ENCODE measurements around the gene ADRA1B.
"Not testable (repeated sequence)": the region's sequence is repeated elsewhere in the genome, so short reads cannot be mapped to it uniquely, and the experiment has no call there.

The ADRA1B gene

GRCh38 chr5:159971514-159971913 is 55.2 kb downstream of the ADRA1B start:
- DNase-seq: no peak

GRCh38 chr5:159971931-159972461 is 55.7 kb downstream of the ADRA1B start:
- DNase-seq: no peak

- no peak for DNase-seq
Observed at GRCh38 chr5:159972538-159973362, 56.5 kb downstream of the ADRA1B start.

- peak; percentile 96 for DNase-seq
Observed at GRCh38 chr5:159975462-159976019, 59.3 kb downstream of the ADRA1B start.

GRCh38 chr5:159976921-159977320 is 60.6 kb downstream of the ADRA1B start:
- DNase-seq: no peak

- no peak for DNase-seq
Observed at GRCh38 chr5:159978358-159978757, 62.1 kb downstream of the ADRA1B start.

GRCh38 chr5:159982421-159983173 is 66.3 kb downstream of the ADRA1B start:
- DNase-seq: no peak

GRCh38 chr5:159987031-159987674 is 70.9 kb downstream of the ADRA1B start:
- peak; percentile 51 for DNase-seq

- DNase-seq: no peak
Observed at GRCh38 chr5:159990506-159990905, 74.2 kb downstream of the ADRA1B start.

- no peak for DNase-seq
Observed at GRCh38 chr5:159992566-159992965, 76.3 kb downstream of the ADRA1B start.

GRCh38 chr5:159993194-159993593 is 76.9 kb downstream of the ADRA1B start:
- no peak for DNase-seq

- DNase-seq: no peak
Observed at GRCh38 chr5:159995907-159996306, 79.6 kb downstream of the ADRA1B start.

GRCh38 chr5:160001457-160001856 is 85.2 kb downstream of the ADRA1B start:
- no peak for DNase-seq

- no peak for DNase-seq
Observed at GRCh38 chr5:160007514-160007913, 91.2 kb downstream of the ADRA1B start.

GRCh38 chr5:160008529-160008876 is 92.2 kb downstream of the ADRA1B start:
- not testable (repeated sequence) for DNase-seq

- DNase-seq: peak; percentile 99
Observed at GRCh38 chr5:160008877-160009590, 92.8 kb downstream of the ADRA1B start, which contains the start of gene TTC1. TTC1 (plus strand) TSS chr5:160009139; CDS start chr5:160010529, 1,390 bp downstream.

GRCh38 chr5:160009591-160009989 is 93.3 kb downstream of the ADRA1B start:
- DNase-seq: no peak

- DNase-seq: no peak
Observed at GRCh38 chr5:160011471-160011870, 95.2 kb downstream of the ADRA1B start.

- DNase-seq: not testable (repeated sequence)
Observed at GRCh38 chr5:160014197-160014596, 97.9 kb downstream of the ADRA1B start.

- no peak for DNase-seq
Observed at GRCh38 chr5:160018945-160019625, 102.8 kb downstream of the ADRA1B start.

GRCh38 chr5:160020266-160020770 is 104.0 kb downstream of the ADRA1B start:
- DNase-seq: no peak

All from fibroblast of skin of abdomen (primary cell).